Left lung (tissue), 10 donors: ENCODE results near the gene OPN1MW. TPM values are rescaled to one million over a fixed set of nuclear protein-coding genes. Genes with fewer than 3 reads are reported as not detected.
"Not testable (repeated sequence)": the region's sequence is repeated elsewhere in the genome, so short reads cannot be mapped to it uniquely, and the experiment has no call there.

Experiments
- ATAC-seq: fragments of 200-7000 bp; cut with Tn5 transposase; one replicate; pipeline ENCODE4 v1.9.1; 2020; ENCODE audit warnings: moderate library complexity
- DNase-seq, 4 donors: peaks; one replicate each; pipeline ENCODE4 v3.0.0-alpha.2; 2013 to 2020
- H3K27ac ChIP-seq, 2 donors: fragments of 200-600 bp; sonication (generic) in 1 of 2; one replicate each; pipeline versions ENCODE4 v1.5.0 to v1.8.0; 2020 to 2021
- H3K27me3 ChIP-seq, 2 donors: fragments of 200-600 bp; sonication (generic) in 1 of 2; one replicate each; pipeline versions ENCODE4 v1.5.0 to v1.8.0; 2020 to 2021
- H3K36me3 ChIP-seq, 2 donors: fragments of 200-600 bp; sonication (generic) in 1 of 2; one replicate each; pipeline versions ENCODE4 v1.5.0 to v1.8.0; 2020 to 2021
- H3K4me1 ChIP-seq, 2 donors: fragments of 200-600 bp; one replicate each; pipeline ENCODE4 v1.8.0; 2021
- H3K4me3 ChIP-seq, 2 donors: fragments of 200-600 bp; sonication (generic) in 1 of 2; one replicate each; pipeline versions ENCODE4 v1.5.0 to v1.8.0; 2020 to 2021; ENCODE audit warnings: mild to moderate bottlenecking in 1 of 2
- H3K9me3 ChIP-seq, 2 donors: fragments of 200-600 bp; sonication (generic) in 1 of 2; one replicate each; pipeline versions ENCODE4 v1.5.0 to v1.8.0; 2020 to 2021
- CTCF ChIP-seq, 2 donors: fragments of 200-600 bp; sonication (generic) in 1 of 2; IDR thresholded peaks; one replicate each; pipeline versions ENCODE4 v1.5.0 to v1.8.0; 2021; ENCODE audit warnings: antibody characterized with exemption in 2 of 2
- intact Hi-C, 2 donors: fragments of 100-400 bp; cut with DNase I; formaldehyde crosslinking; loops; one replicate each; pipeline versions ENCODE4 v1.11.2 to v1.14.2; 2022
- polyA plus RNA-seq, 6 donors: library from polyadenylated mRNA; unstranded; fragments of 120-200 nt; gene quantifications; one replicate each; pipeline ENCODE4 v1.2.1, GENCODE V29; 2013; ENCODE audit not compliant: insufficient read length in 6 of 6
- total RNA-seq, 2 donors: library from RNA; stranded (reverse); fragmentation: NEBNext Ultra II Directional; extraction: Animal tissue kit (Norgen Biotek cat#: 25700); gene quantifications; one replicate each; pipeline ENCODE4 v1.2.1, GENCODE V29; 2021
- donor health status: DM: no; HTN: yes; CAD: no.
- donor health status: DM: no; HTN: no; CAD: no.

OPN1MW gene
- total and polyA plus RNA-seq, 8 donors, result not detected

GRCh38 chrX:154140742-154141141 lies 41.7 kb upstream of the OPN1MW start:
- no peak overlapping the region for H3K27ac ChIP-seq

GRCh38 chrX:154142386-154142785 lies 40.0 kb upstream of the OPN1MW start:
- H3K27ac ChIP-seq, result no peak overlapping the region
- intact Hi-C loops, result no loop called here

More at GRCh38 chrX:154140742-154141141, 41.7 kb upstream of the OPN1MW start:
- Histone ChIP-seq H3K4me1 (peaks cover 0 to 5% of the 10 kb centered on the region in 2 donors), H3K9me3 (no peaks in the 10 kb centered on the region), H3K4me3 (no peak overlapping the region), H3K27me3 (no peaks in the 10 kb centered on the region), H3K36me3 (no peaks in the 10 kb centered on the region)
- ATAC-seq, result no peak
- intact Hi-C loops, result no loop called here
- DNase-seq, result no peak
- TF ChIP-seq CTCF (IDR thresholded peaks at IDR 0.05), result no peak

GRCh38 chrX:154142950-154143745 lies 39.2 kb upstream of the OPN1MW start:
- H3K27me3 ChIP-seq, result no peaks in the 10 kb centered on the region
- intact Hi-C loops, result no loop called here
- no peaks in the 10 kb centered on the region for H3K9me3 ChIP-seq
- H3K36me3 ChIP-seq, result no peaks in the 10 kb centered on the region
- TF ChIP-seq CTCF (IDR thresholded peaks at IDR 0.05), result no peak
- ATAC-seq (no peak), DNase-seq (no peak)
- H3K27ac ChIP-seq, result no peak overlapping the region
- H3K4me3 ChIP-seq, result no peak overlapping the region
- H3K4me1 ChIP-seq, result no peaks in the 10 kb centered on the region

More at GRCh38 chrX:154142386-154142785, 40.0 kb upstream of the OPN1MW start:
- DNase-seq, result no peak
- Histone ChIP-seq H3K27me3 (no peaks in the 10 kb centered on the region), H3K4me1 (no peaks in the 10 kb centered on the region), H3K4me3 (no peak overlapping the region), H3K36me3 (no peaks in the 10 kb centered on the region), H3K9me3 (no peaks in the 10 kb centered on the region)
- no peak for ATAC-seq
- no peak for TF ChIP-seq CTCF (IDR thresholded peaks at IDR 0.05)

- H3K27ac ChIP-seq, H3K4me1 ChIP-seq, ATAC-seq, H3K36me3 ChIP-seq, DNase-seq, H3K27me3 ChIP-seq, H3K4me3 ChIP-seq, intact Hi-C loops, H3K9me3 ChIP-seq: not testable (repeated sequence)
Measured at GRCh38 chrX:154144010-154144409, 38.4 kb upstream of the OPN1MW start, which contains the start of gene OPN1LW. Gene OPN1LW, plus strand, starts transcription at chrX:154144243. Its CDS starts 41 bp downstream, at chrX:154144284.

GRCh38 chrX:154151030-154151429 lies 31.4 kb upstream of the OPN1MW start:
- DNase-seq, intact Hi-C loops, H3K9me3 ChIP-seq, H3K4me3 ChIP-seq, H3K27ac ChIP-seq, H3K27me3 ChIP-seq, H3K36me3 ChIP-seq, H3K4me1 ChIP-seq, ATAC-seq: not testable (repeated sequence)

GRCh38 chrX:154156221-154156620 lies 26.2 kb upstream of the OPN1MW start:
- H3K4me3 ChIP-seq, H3K36me3 ChIP-seq, ATAC-seq, intact Hi-C loops, H3K9me3 ChIP-seq, H3K27ac ChIP-seq, H3K27me3 ChIP-seq, H3K4me1 ChIP-seq, DNase-seq: not testable (repeated sequence)

GRCh38 chrX:154157207-154157606 lies 25.2 kb upstream of the OPN1MW start:
- ATAC-seq, H3K27me3 ChIP-seq, H3K4me3 ChIP-seq, DNase-seq, H3K36me3 ChIP-seq, H3K27ac ChIP-seq, intact Hi-C loops, H3K9me3 ChIP-seq, H3K4me1 ChIP-seq: not testable (repeated sequence)

- H3K4me1 ChIP-seq, intact Hi-C loops, H3K27ac ChIP-seq, H3K9me3 ChIP-seq, H3K36me3 ChIP-seq, H3K27me3 ChIP-seq, ATAC-seq, H3K4me3 ChIP-seq, DNase-seq: not testable (repeated sequence)
Measured at GRCh38 chrX:154159345-154159744, 23.1 kb upstream of the OPN1MW start.

- H3K36me3 ChIP-seq, H3K9me3 ChIP-seq, H3K4me3 ChIP-seq, H3K4me1 ChIP-seq, ATAC-seq, H3K27ac ChIP-seq, intact Hi-C loops, DNase-seq, H3K27me3 ChIP-seq: not testable (repeated sequence)
Measured at GRCh38 chrX:154164902-154165301, 17.5 kb upstream of the OPN1MW start.

GRCh38 chrX:154168384-154168783 lies 14.0 kb upstream of the OPN1MW start:
- H3K4me3 ChIP-seq, H3K9me3 ChIP-seq, H3K27me3 ChIP-seq, H3K36me3 ChIP-seq, ATAC-seq, H3K27ac ChIP-seq, DNase-seq, H3K4me1 ChIP-seq, intact Hi-C loops: not testable (repeated sequence)
